ENCODE results near the gene PPP1R12A. TPM values are rescaled to one million over a fixed set of nuclear protein-coding genes. Genes with fewer than 3 reads are reported as not detected.

Gene PPP1R12A
- total RNA-seq, 3 donors from 2014 or later (not counting 1 experiment from before 2014, with no cell fraction given) = 145 to 192 (median 185) TPM

- peaks cover 4% of the 10 kb centered on the region for H3K4me1 ChIP-seq (ENCODE audit: control insufficient read depth, insufficient read depth, low read length)
- H3K27me3 ChIP-seq (ENCODE audit: control insufficient read depth, insufficient read depth, low read length) = no peaks in the 10 kb centered on the region
- no peak for TF ChIP-seq CTCF (IDR thresholded peaks at IDR 0.05)
- DNase-seq (no peak), ATAC-seq (no peak)
- H3K27ac Mint-ChIP-seq = peak overlapping the region; percentile 27 to 80
- H3K36me3 ChIP-seq (ENCODE audit: control insufficient read depth, insufficient read depth, low read length) = peaks cover 4% of the 10 kb centered on the region
- intact Hi-C loops (cut with micrococcal nuclease) = no loop called here
- H3K4me1 Mint-ChIP-seq = peaks cover 52 to 62% of the 10 kb centered on the region in 2 donors
- no peaks in the 10 kb centered on the region for H3K36me3 Mint-ChIP-seq
- no peak overlapping the region for H3K4me3 ChIP-seq (ENCODE audit: low read length)
- H3K27me3 Mint-ChIP-seq (ENCODE audit: low read depth in 2 of 2) = no peaks in the 10 kb centered on the region
- H3K9me3 Mint-ChIP-seq = no peaks in the 10 kb centered on the region
- H3K9me3 ChIP-seq (ENCODE audit: control insufficient read depth, insufficient read depth, low read length) = no peaks in the 10 kb centered on the region
- WGBS (ENCODE audit: insufficient coverage) = no CpG with 5 or more reads among the region's 1 CpG
- H3K4me3 Mint-ChIP-seq = no peak overlapping the region
- H3K27ac ChIP-seq (ENCODE audit: low read length) = no peak overlapping the region
These were observed 76.4 kb downstream of the PPP1R12A start for GRCh38 chr12:79858518-79858917.

- Histone ChIP-seq H3K4me1 (ENCODE audit: control insufficient read depth, insufficient read depth, low read length) (peaks cover 4% of the 10 kb centered on the region), H3K9me3 (ENCODE audit: control insufficient read depth, insufficient read depth, low read length) (no peaks in the 10 kb centered on the region), H3K36me3 (ENCODE audit: control insufficient read depth, insufficient read depth, low read length) (peaks cover 5% of the 10 kb centered on the region), H3K27me3 (ENCODE audit: control insufficient read depth, insufficient read depth, low read length) (no peaks in the 10 kb centered on the region), H3K27ac (ENCODE audit: low read length) (no peak overlapping the region), H3K4me3 (ENCODE audit: low read length) (no peak overlapping the region)
- no CpG with 5 or more reads among the region's 2 CpGs for WGBS (ENCODE audit: insufficient coverage)
- intact Hi-C loops (cut with micrococcal nuclease) = no loop called here
- no peaks in the 10 kb centered on the region for H3K9me3 Mint-ChIP-seq
- no peak for TF ChIP-seq CTCF (IDR thresholded peaks at IDR 0.05)
- H3K36me3 Mint-ChIP-seq = no peaks in the 10 kb centered on the region
- no peaks in the 10 kb centered on the region for H3K27me3 Mint-ChIP-seq (ENCODE audit: low read depth in 2 of 2)
- peaks cover 51 to 62% of the 10 kb centered on the region in 2 donors for H3K4me1 Mint-ChIP-seq
- H3K4me3 Mint-ChIP-seq = no peak overlapping the region
- no peak for ATAC-seq
- no peak for DNase-seq
- no peak overlapping the region for H3K27ac Mint-ChIP-seq
These were observed 77.2 kb downstream of the PPP1R12A start for GRCh38 chr12:79857675-79858074.

- Histone ChIP-seq H3K27ac (ENCODE audit: low read length) (no peak overlapping the region), H3K36me3 (ENCODE audit: control insufficient read depth, insufficient read depth, low read length) (peaks cover 2% of the 10 kb centered on the region), H3K4me3 (ENCODE audit: low read length) (no peak overlapping the region), H3K9me3 (ENCODE audit: control insufficient read depth, insufficient read depth, low read length) (peaks cover 6% of the 10 kb centered on the region), H3K4me1 (ENCODE audit: control insufficient read depth, insufficient read depth, low read length) (peaks cover 13% of the 10 kb centered on the region), H3K27me3 (ENCODE audit: control insufficient read depth, insufficient read depth, low read length) (no peaks in the 10 kb centered on the region)
- Mint-ChIP-seq H3K27ac (peak overlapping the region; percentile 80 to 81), H3K4me1 (peaks cover 47 to 63% of the 10 kb centered on the region in 2 donors), H3K9me3 (peaks cover 5 to 9% of the 10 kb centered on the region in 2 donors), H3K4me3 (no peak overlapping the region), H3K27me3 (ENCODE audit: low read depth in 2 of 2) (no peaks in the 10 kb centered on the region), H3K36me3 (peaks cover 9% of the 10 kb centered on the region)
- ATAC-seq (peak in 2 of 3 donors; percentile 55 to 61), DNase-seq (no peak)
- intact Hi-C loops (cut with micrococcal nuclease) = loop anchor here (5.0 kb wide), 1 partner anchor 37 kb away; no protein-coding TSS in a partner anchor
- 53% methylated on average over 1 of the region's 1 CpG for WGBS (ENCODE audit: insufficient coverage)
- no peak for TF ChIP-seq CTCF (IDR thresholded peaks at IDR 0.05)
These were observed 84.1 kb downstream of the PPP1R12A start for GRCh38 chr12:79850610-79851299.

Measured in natural killer cell (primary cell).